Calu3 (cell line): Measurements from ENCODE around the gene CTNND2. TPM values are rescaled to one million over a fixed set of nuclear protein-coding genes. Genes with fewer than 3 reads are reported as not detected.

Source experiments
- BruUV-seq: library from RNA; stranded (reverse); fragments of 400-500 nt; replicated peaks from 2 replicates; lab custom pipeline; 2021; lab: Mats Ljungman, UMichigan
- CTCF ChIA-PET: fragments of 300-600 bp; sonication (Branson Sonifier 250); formaldehyde crosslinking; loops from one replicate; lab custom pipeline; 2022; ENCODE audit warnings: antibody characterized with exemption; lab: Charles Lee
- DNase-seq: peaks from one replicate; pipeline ENCODE4 v3.0.0; 2022
- H3K27ac Mint-ChIP-seq: one replicate; pipeline ENCODE4 v1.8.0; 2022; ENCODE audit warnings: mixed read lengths; ENCODE audit not compliant: unreplicated experiment
- H3K27me3 Mint-ChIP-seq: one replicate; pipeline ENCODE4 v1.8.0; 2022; ENCODE audit warnings: mixed read lengths; ENCODE audit not compliant: unreplicated experiment
- H3K36me3 Mint-ChIP-seq: one replicate; pipeline ENCODE4 v1.8.0; 2022; ENCODE audit warnings: mild to moderate bottlenecking, moderate library complexity, mixed read lengths; ENCODE audit not compliant: insufficient read depth, unreplicated experiment
- H3K4me1 Mint-ChIP-seq: one replicate; pipeline ENCODE4 v1.8.0; 2022; ENCODE audit warnings: mild to moderate bottlenecking, low read depth, mixed read lengths; ENCODE audit not compliant: unreplicated experiment
- H3K4me3 Mint-ChIP-seq: one replicate; pipeline ENCODE4 v1.8.0; 2022; ENCODE audit warnings: mild to moderate bottlenecking, low read depth, moderate library complexity, mixed read lengths; ENCODE audit not compliant: unreplicated experiment
- H3K9me3 Mint-ChIP-seq: one replicate; pipeline ENCODE4 v1.8.0; 2022; ENCODE audit warnings: low read depth, mixed read lengths; ENCODE audit not compliant: unreplicated experiment
- CTCF ChIP-seq: fragments of 200-600 bp; IDR thresholded peaks from one replicate; pipeline ENCODE4 v1.8.0; 2022; ENCODE audit warnings: antibody characterized with exemption; ENCODE audit not compliant: unreplicated experiment
- intact Hi-C: fragments of 100-400 bp; cut with micrococcal nuclease; formaldehyde crosslinking; loops from one replicate; pipeline ENCODE4 v1.10.0; 2022; ENCODE audit not compliant: unreplicated experiment
- total RNA-seq: library from RNA; stranded (reverse); gene quantifications from 2 replicates; pipeline ENCODE4 v1.2.3, GENCODE V29; 2022

Gene CTNND2
- total RNA-seq, 1 experiment from 2014 or later, result 19.6 TPM

DNA sequence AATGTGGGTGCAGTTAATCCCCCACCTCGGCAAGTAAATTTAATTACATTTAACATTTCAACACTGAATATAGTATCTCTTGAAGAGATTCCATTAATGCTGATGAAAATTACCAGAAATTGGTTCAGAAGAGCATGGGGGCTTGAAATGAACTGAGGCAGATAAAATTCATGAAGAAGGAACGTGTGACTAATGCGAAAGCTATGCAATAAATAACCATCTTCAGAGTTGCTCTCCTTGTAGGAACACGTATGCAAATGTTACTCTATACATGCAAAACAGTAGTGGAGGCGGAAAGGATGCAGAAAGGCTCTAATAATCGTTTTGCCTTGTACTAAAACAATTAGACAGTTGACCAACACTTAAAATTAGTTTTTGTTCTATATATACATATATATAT, 320.2 kb downstream of the CTNND2 start:
- CTCF ChIA-PET, result no interaction called here
- no peak for DNase-seq
- H3K36me3 Mint-ChIP-seq, result no peaks in the 10 kb centered on the region

GRCh38 chr5:11579351-11579750, 324.9 kb downstream of the CTNND2 start:
- no TSS peak for BruUV-seq
- no peak for TF ChIP-seq CTCF
- no peak for DNase-seq
- CTCF ChIA-PET, result interaction anchor here (0.6 kb wide), 1 partner anchor 1243 kb away, joined by 4 read pairs; no protein-coding TSS in a partner anchor
- Mint-ChIP-seq H3K4me3 (no peak overlapping the region), H3K27me3 (no peaks in the 10 kb centered on the region), H3K27ac (no peak overlapping the region), H3K4me1 (no peaks in the 10 kb centered on the region), H3K36me3 (no peaks in the 10 kb centered on the region), H3K9me3 (no peaks in the 10 kb centered on the region)
- intact Hi-C loops, result no loop called here

More for the DNA sequence above, 320.2 kb downstream of the CTNND2 start:
- Mint-ChIP-seq H3K9me3 (no peaks in the 10 kb centered on the region), H3K4me3 (no peak overlapping the region), H3K27me3 (no peaks in the 10 kb centered on the region), H3K27ac (no peak overlapping the region), H3K4me1 (no peaks in the 10 kb centered on the region)
- intact Hi-C loops, result no loop called here
- TF ChIP-seq CTCF, result no peak
- no TSS peak for BruUV-seq

DNA sequence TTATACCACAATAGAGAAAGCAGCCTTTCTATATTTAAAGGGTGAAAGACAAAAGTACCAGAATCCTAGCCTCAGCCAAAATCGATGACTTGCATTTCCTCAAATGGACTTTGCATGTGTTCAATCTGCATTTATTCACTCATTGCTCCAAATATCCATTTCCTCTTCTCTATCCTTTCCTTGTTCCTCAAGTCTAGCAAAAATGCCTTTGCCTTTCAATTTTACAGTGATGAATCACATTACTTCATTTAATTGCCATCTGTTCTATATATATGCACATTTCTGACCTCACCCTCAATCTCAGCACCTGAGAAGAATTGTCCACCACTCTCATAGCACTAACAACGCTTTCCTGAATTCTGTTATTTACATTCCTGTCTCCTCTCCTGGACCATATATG, 329.5 kb downstream of the CTNND2 start:
- Mint-ChIP-seq H3K36me3 (no peaks in the 10 kb centered on the region), H3K27me3 (no peaks in the 10 kb centered on the region), H3K4me3 (no peak overlapping the region), H3K4me1 (no peaks in the 10 kb centered on the region), H3K27ac (no peak overlapping the region), H3K9me3 (no peaks in the 10 kb centered on the region)
- DNase-seq, result no peak
- CTCF ChIA-PET, result interaction anchor here (0.7 kb wide), 1 partner anchor 144 kb away, joined by 4 read pairs; no protein-coding TSS in a partner anchor
- intact Hi-C loops, result no loop called here
- no TSS peak for BruUV-seq
- TF ChIP-seq CTCF, result no peak

- intact Hi-C loops, result no loop called here
- no TSS peak for BruUV-seq
- no peak overlapping the region for H3K4me3 Mint-ChIP-seq
These were observed 330.9 kb downstream of the CTNND2 start for GRCh38 chr5:11573140-11573992.

More at GRCh38 chr5:11573140-11573992, 330.9 kb downstream of the CTNND2 start:
- DNase-seq, result no peak
- Mint-ChIP-seq H3K27me3 (no peaks in the 10 kb centered on the region), H3K9me3 (no peaks in the 10 kb centered on the region), H3K36me3 (no peaks in the 10 kb centered on the region), H3K27ac (no peak overlapping the region), H3K4me1 (no peaks in the 10 kb centered on the region)
- CTCF ChIA-PET, result no interaction called here
- no peak for TF ChIP-seq CTCF
